Erythroblast (primary cell): Measurements from ENCODE around the gene STAT3.
"Not testable (repeated sequence)": the region's sequence is repeated elsewhere in the genome, so short reads cannot be mapped to it uniquely, and the experiment has no call there.

Source experiments
- DNase-seq, 2 experiments: peaks; one replicate each; lab custom pipeline; 2025; lab: John Stamatoyannopoulos, UW
- GATA1 ChIP-seq: IDR thresholded peaks from 2 replicates; pipeline ENCODE4 v1.6.1; 2011; ENCODE audit warnings: low read depth, mild to moderate bottlenecking, control low read depth, low read length, moderate library complexity
- POLR2A ChIP-seq: IDR thresholded peaks from 2 replicates; pipeline ENCODE4 v1.6.1; 2011; ENCODE audit warnings: mild to moderate bottlenecking, low read length

Gene STAT3

DNA sequence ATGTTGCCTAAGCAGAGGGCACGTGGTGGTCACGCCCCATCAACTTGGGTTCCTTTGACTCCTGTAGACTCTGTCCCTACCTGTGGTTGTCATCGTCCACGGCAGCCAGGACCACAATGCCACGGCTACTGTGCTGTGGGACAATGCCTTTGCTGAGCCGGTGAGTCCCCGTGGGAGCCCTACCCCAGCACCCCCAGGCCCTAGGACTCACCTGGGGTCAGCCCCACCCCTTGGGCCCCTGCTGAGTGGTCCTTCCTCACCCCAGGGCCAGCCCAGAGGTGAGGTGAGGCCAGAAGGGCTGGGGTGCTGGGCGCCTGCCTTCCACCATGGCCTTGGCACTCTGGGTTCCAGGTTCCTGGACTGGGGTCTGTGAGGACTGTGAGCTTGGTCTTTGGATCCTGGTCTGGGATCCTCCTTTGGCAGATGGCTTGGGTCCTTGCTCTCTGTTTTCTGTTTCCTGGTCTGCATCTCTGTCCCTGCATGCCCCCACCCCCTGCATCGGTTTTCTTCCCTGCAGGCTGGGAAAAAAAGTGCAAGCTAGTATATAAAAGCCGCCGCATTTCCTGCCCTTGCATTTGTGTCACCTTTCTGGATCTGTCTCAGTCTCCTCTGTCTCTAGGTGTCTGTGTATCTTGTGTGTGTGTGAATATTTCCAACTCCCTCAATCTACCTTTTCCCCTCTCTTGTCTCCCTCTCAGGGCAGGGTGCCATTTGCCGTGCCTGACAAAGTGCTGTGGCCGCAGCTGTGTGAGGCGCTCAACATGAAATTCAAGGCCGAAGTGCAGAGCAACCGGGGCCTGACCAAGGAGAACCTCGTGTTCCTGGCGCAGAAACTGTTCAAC lies 82.5 kb downstream of the STAT3 start:
- TF ChIP-seq GATA1 (no peak), POLR2A (no peak)

DNA sequence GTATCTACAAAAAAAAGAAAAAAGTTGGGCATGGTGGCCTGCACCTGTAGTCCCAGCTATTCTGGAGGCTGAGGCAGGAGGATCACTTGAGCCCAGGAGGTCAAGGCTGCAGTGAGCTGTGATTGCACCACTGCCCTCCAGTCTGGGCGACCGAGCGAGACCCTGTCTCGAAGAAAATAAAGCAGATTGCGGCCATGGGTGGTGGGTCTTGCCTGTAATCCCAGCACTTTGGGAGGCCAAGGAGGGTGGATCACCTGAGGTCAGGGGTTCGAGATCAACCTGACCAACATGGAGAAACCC lies 83.3 kb downstream of the STAT3 start:
- DNase-seq: not testable (repeated sequence)

More for the DNA sequence above, 82.5 kb downstream of the STAT3 start:
- DNase-seq: no peak

DNA sequence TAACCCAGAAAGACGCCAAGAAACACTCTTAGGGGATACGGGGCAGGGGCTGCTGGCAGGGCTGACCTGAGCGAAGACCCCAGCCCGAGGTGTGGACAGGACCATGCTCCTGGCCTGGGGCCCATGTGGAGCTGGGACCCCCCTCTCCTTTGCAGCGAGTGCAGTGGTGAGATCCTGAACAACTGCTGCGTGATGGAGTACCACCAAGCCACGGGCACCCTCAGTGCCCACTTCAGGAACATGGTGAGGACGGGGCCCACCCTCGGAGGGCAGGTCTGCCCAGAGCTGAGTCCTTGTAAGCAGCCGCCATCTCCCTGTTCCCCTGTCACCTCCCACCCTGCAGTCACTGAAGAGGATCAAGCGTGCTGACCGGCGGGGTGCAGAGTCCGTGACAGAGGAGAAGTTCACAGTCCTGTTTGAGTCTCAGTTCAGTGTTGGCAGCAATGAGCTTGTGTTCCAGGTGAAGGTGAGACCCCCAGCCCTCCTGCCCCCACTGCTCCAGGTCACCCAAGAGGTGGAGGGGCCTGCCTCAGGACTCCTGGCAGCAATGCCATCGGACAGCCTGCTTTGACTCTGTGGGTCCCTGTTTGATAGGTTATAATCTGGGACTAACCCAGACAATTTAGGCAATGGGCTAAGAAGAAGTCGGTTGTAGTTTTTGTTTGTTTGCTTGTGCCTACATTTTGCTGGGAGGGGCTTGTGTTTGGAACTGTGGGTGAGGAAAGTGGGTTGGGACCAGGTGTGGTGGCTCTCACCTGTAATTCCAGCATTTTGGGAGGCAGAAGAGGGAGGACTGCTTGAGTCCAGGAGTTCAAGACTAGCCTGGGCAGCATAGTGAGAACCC lies 83.8 kb downstream of the STAT3 start:
- TF ChIP-seq GATA1: no peak

DNA sequence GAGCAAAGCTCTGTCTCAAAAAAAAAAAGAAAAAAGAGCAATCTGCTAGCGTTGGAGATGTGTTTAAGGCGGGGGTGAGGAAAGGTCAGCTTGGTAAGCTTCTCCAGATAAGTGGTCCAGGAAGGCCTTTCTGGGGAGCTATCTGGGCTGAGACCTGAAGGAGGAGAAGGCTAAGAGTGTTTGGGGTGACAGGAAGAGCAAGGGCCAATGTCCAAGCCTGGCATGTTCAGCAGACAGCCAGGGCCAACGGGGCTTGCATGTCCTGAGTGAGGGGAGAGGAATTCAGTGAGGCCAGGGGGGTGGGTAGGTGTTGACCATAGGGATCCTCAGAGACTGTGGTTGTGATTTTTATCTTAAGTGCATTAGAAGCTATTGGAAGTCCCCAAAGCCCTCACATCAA lies 84.5 kb downstream of the STAT3 start:
- TF ChIP-seq GATA1 (no peak), POLR2A (no peak)
- no peak for DNase-seq

More for the DNA sequence above, 83.8 kb downstream of the STAT3 start:
- no peak for DNase-seq

DNA sequence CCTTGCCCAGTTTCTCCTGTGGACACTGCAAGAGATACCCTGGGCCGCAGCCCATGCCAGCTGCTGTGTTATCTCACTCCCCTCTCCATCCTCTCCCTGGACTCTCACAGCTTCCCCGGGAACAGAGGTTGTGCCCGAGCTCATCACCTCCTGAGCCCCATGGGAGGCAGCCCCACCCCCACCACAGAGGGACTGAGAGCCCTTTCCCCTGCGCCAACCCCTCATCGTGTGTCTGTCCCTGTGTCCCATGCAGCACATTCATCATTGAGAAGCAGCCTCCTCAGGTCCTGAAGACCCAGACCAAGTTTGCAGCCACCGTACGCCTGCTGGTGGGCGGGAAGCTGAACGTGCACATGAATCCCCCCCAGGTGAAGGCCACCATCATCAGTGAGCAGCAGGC lies 87.2 kb downstream of the STAT3 start:
- TF ChIP-seq GATA1 (no peak), POLR2A (no peak)
- no peak for DNase-seq

DNA sequence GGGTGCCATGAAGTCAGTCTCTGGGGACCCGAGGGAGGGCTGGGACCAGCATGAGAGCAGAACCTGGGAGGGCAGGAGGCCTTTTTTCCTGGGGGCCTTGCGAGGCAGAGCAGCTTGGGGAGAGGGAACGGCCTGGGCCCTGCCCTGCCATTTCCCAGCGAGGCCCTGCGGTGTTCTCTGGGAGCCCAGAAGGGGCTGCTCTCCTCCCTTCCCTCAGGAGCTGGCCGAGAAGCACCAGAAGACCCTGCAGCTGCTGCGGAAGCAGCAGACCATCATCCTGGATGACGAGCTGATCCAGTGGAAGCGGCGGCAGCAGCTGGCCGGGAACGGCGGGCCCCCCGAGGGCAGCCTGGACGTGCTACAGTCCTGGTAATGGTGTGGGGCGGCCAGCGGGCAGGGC lies 88.3 kb downstream of the STAT3 start:
- not testable (repeated sequence) for DNase-seq

DNA sequence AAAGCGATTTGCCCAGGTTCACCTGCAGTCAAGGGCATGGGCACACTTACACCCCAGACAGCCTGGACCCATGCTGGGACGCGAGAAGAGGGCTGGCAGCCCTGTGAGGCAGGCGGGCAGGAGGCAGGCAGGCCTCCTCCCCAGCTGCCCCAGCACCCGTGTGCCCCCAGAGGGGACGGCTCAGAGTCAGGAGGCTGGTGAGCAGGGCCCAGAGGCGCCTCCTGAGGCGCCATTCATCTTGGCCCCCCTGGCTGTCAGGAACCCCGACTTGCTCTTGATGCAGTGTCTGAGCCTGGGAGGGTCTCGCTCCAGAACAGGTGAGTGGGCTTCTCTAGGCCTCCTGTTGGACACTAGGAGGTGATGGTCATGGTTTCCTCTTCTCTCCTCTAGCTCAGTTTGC lies 88.9 kb downstream of the STAT3 start:
- DNase-seq: not testable (repeated sequence)

DNA sequence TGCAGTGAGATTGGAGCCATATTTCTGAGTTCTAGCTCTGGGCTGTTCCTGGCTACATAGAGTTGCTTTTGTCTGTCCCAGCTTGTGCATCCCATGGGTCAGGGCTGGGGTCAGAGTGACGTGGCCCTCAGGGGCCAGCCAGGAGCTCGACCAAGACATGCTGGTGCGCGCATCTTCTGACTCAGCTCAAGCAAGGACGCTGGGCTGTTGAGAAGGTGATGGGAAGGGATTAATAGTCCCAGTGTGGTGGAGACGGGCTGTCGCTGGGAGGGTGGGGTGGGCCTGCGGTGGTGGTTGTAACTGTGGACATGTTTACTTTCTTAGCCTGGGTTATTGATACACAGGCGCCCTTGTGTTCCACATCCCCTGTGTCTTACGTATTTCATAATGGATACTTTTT lies 90.5 kb downstream of the STAT3 start:
- not testable (repeated sequence) for DNase-seq

DNA sequence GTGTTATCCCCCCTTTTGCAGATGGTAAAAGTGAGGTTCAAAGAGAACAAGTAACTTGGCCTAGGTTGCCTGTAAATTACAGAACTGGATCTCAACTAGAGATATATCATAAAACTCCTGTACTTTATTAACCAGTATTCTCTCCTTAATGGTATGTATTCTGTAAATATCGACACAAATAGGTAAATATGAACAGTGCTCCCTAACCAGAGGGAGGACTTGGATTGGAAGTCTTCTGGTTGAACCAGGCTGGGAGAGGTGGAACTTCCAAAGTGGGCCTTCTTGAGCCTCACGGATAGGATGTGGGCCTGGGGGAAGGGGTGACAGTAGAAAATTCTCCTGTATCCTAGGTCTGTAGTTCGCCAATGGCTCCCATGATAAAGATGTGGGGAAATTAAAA lies 92.2 kb downstream of the STAT3 start:
- TF ChIP-seq GATA1 (no peak), POLR2A (no peak)
- DNase-seq: no peak

DNA sequence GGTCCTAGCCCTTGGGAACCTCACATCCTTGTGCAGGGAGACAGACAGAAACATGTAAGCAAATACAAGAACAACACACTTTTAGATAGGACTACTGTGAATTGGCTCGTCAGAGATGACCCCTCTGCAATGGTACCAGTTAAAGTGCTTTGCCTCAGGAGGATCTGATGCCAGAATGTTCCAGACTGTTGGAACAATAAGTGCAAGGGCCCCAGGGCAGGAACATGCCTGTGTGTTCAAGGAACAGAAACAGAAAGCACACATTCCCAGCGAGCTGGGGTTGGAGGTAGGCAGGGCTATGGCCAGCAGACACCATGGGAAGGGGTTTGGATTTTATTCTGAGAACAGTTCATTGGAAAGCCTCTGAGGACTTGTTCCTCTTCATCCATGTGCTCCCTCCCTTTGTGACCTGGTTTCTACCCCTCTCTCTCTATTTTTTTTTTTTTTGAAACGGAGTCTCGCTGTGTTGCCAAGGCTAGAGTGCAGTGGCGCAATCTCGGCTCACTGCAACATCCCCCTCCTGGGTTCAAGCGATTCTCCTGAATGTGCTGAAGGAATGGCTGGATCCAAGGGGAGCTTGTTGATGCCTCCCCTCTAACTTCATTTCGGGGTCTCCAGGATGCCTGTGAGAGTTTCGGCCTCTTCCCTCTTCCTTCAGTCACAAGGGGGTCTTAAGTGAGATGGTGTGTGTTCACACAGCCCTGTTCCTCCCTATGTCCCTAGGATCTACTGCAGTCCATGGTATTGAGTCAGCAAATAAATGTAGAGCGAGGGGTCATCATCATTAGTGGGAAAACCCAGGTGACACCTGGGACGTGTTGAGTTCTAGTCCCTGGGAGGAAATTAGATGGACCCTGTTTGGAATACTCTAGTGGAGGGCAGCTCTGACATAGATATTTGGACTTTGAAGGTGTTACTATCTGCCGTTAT lies 93.5 kb downstream of the STAT3 start:
- DNase-seq: no peak
- TF ChIP-seq POLR2A (peak; percentile 39), GATA1 (no peak)

DNA sequence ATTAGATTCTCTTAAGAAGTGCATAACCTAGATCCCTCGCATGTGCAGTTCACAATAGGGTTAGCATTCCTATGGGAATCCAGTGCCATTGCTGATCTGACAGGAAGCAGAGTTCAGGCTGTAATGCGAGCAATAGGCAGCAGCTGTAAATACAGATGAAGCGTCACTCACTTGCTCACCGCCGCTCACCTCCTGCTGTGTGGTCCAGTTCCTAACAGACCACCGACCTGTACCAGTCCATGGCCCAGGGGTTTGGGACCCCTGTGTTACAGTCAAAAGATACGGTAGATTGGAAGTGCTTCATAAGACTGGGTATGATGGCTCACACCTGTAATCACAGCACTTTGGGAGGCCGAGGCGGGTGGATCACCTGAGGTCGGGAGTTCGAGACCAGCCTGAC lies 97.1 kb downstream of the STAT3 start:
- DNase-seq: no peak
- TF ChIP-seq POLR2A (no peak), GATA1 (no peak)

DNA sequence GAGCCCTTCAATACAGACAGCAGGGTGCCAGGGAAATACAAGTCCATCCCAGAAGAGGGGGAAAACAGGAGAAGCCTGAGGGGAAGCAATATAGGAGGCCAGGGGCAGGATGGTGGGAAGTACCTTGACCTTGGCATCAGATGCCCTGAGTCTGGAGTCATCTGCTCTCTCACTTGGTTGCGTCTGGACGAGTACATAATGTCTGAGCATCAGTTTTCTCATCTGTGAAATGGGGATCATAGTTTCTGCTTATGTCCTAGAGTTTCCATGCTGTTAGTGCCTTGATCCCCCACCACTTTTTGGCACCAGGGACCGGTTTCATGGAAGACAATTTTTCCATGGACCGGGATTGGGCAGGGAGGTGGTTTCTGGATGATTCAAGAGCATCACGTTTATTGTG lies 97.7 kb downstream of the STAT3 start:
- no peak for TF ChIP-seq GATA1
- TF ChIP-seq POLR2A: peak; percentile 26

DNA sequence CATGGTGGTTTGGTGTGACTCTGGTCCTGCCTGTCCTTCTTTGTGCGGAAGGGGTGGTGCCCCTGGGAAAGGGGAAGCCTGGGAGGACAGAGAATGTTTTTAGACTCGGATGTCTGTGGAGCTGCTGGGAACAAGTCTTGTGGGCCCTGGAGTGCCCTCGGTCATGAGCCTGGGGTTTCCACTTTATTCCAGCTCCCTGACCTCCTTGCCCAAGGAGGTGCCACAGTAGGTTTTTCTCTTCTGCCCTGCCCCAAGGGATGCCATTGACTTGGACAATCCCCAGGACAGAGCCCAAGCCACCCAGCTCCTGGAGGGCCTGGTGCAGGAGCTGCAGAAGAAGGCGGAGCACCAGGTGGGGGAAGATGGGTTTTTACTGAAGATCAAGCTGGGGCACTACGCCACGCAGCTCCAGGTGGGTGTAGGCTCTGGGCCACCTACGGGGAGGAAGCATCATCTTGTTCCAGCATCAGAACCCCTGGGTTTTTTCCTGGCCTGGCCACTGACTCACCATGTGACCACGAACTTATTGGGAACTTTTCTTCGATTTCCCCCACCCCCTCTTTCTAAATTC lies 98.5 kb downstream of the STAT3 start:
- TF ChIP-seq POLR2A (no peak), GATA1 (no peak)
- DNase-seq: no peak

More for the DNA sequence above, 97.7 kb downstream of the STAT3 start:
- DNase-seq: no peak

DNA sequence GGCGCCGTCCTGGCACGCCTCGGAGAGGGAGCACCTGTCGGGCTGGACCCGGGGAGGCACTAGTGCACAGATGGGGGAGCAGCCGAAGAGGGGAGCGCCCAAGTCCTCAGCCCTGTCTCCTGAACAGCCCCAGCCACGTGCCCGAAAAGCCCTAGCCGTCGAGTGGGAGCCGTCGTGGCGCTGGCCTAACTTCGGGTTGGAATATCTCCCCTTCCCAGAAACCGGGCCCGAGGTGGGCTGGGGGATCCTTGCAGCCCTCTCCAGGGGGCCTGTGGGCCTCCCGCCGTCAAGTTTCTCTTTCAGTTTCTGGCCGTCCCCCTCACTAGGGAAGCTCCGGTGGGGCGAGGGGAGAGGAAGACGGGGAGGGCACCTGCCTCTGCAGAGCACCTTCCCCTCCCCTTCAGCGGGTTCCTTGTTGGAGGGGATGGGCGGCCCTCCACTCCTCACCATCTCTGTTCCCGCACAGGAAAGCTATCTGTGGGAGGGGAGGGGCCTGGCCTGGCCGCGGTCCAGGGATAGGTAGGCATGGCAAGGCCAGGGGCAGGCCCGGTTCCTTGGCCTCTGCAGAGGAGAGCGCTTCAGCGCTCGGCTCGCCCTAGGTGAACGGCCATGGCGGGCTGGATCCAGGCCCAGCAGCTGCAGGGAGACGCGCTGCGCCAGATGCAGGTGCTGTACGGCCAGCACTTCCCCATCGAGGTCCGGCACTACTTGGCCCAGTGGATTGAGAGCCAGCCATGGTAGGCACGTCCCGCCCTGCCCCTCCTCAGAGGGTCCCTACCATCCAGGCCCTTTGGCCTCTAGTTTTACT lies 99.2 kb downstream of the STAT3 start:
- DNase-seq: peak; percentile 61 to 63
- TF ChIP-seq POLR2A (peak; percentile 61), GATA1 (no peak)
